ENCODE results near the gene ADAP1. TPM values are rescaled to one million over a fixed set of nuclear protein-coding genes. Genes with fewer than 3 reads are reported as not detected.

Gene ADAP1
- total and polyA plus RNA-seq, 2 of the 13 experiments (the other 11 are each of a cell fraction or from before 2014, with no cell fraction given), result 10.5 to 24.6 TPM

- TF ChIP-seq ADNP (CRISPR knock-in tag; IDR thresholded peaks at IDR 0.05), result no peak
- TF ChIP-seq ATF7 (IDR thresholded peaks at IDR 0.05), result no peak
- no peak for TF ChIP-seq ATF7 (CRISPR knock-in tag; IDR thresholded peaks at IDR 0.05)
- 0 out of 2 replicates have a peak, but pooled peaks have one; percentile 22 for TF ChIP-seq ZSCAN9 (CRISPR knock-in tag; IDR thresholded peaks at IDR 0.05; ENCODE audit: borderline replicate concordance)
- no peak for TF ChIP-seq TBL1XR1 (IDR thresholded peaks at IDR 0.05; ENCODE audit: borderline replicate concordance, low read length, partially characterized antibody)
- TF ChIP-seq BRF2 (CRISPR knock-in tag; IDR thresholded peaks at IDR 0.05), result no peak
- no peak for TF ChIP-seq ZFP41 (CRISPR knock-in tag; IDR thresholded peaks at IDR 0.05; ENCODE audit: borderline replicate concordance)
- TF ChIP-seq NFYC (CRISPR knock-in tag; IDR thresholded peaks at IDR 0.05), result no peak
- TF ChIP-seq RORA (CRISPR knock-in tag; IDR thresholded peaks at IDR 0.05), result no peak
- TF ChIP-seq ZNF784 (CRISPR knock-in tag; IDR thresholded peaks at IDR 0.05; ENCODE audit: borderline replicate concordance), result no peak
- TF ChIP-seq MAFF (IDR thresholded peaks at IDR 0.05; ENCODE audit: low read depth, low read length), result no peak
- no peak for TF ChIP-seq ZNF343 (CRISPR knock-in tag; IDR thresholded peaks at IDR 0.05)
- no peak for TF ChIP-seq ZNF253 (CRISPR knock-in tag; IDR thresholded peaks at IDR 0.05; ENCODE audit: borderline replicate concordance)
- TF ChIP-seq GABPB1 (CRISPR knock-in tag; IDR thresholded peaks at IDR 0.05), result peak; percentile 66
- TF ChIP-seq, protein P1, sequence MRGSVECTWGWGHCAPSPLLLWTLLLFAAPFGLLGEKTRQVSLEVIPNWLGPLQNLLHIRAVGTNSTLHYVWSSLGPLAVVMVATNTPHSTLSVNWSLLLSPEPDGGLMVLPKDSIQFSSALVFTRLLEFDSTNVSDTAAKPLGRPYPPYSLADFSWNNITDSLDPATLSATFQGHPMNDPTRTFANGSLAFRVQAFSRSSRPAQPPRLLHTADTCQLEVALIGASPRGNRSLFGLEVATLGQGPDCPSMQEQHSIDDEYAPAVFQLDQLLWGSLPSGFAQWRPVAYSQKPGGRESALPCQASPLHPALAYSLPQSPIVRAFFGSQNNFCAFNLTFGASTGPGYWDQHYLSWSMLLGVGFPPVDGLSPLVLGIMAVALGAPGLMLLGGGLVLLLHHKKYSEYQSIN (CRISPR knock-in tag; IDR thresholded peaks at IDR 0.05; ENCODE audit: borderline replicate concordance), result no peak
- no peak for TF ChIP-seq U2AF2 (IDR thresholded peaks at IDR 0.05; ENCODE audit: low read depth, low read length)
- no peak for TF ChIP-seq ATRX (CRISPR knock-in tag; IDR thresholded peaks at IDR 0.05; ENCODE audit: borderline replicate concordance)
- no peak for TF ChIP-seq KDM5A (IDR thresholded peaks at IDR 0.05; ENCODE audit: borderline replicate concordance, low read length)
- TF ChIP-seq POGZ (CRISPR knock-in tag; IDR thresholded peaks at IDR 0.05), result no peak
- no peak for TF ChIP-seq YEATS2 (CRISPR knock-in tag; IDR thresholded peaks at IDR 0.05; ENCODE audit: borderline replicate concordance)
- TF ChIP-seq, protein P2, sequence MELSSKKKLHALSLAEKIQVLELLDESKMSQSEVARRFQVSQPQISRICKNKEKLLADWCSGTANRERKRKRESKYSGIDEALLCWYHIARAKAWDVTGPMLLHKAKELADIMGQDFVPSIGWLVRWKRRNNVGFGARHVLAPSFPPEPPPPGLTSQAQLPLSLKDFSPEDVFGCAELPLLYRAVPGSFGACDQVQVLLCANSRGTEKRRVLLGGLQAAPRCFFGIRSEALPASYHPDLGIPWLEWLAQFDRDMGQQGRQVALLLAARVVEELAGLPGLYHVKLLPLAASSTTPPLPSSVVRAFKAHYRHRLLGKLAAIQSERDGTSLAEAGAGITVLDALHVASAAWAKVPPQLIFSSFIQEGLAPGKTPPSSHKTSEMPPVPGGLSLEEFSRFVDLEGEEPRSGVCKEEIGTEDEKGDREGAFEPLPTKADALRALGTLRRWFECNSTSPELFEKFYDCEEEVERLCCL (CRISPR knock-in tag; IDR thresholded peaks at IDR 0.05; ENCODE audit: borderline replicate concordance), result no peak
- TF ChIP-seq, protein P3, sequence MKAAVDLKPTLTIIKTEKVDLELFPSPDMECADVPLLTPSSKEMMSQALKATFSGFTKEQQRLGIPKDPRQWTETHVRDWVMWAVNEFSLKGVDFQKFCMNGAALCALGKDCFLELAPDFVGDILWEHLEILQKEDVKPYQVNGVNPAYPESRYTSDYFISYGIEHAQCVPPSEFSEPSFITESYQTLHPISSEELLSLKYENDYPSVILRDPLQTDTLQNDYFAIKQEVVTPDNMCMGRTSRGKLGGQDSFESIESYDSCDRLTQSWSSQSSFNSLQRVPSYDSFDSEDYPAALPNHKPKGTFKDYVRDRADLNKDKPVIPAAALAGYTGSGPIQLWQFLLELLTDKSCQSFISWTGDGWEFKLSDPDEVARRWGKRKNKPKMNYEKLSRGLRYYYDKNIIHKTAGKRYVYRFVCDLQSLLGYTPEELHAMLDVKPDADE (CRISPR knock-in tag; IDR thresholded peaks at IDR 0.05), result no peak
- peak; percentile 67 for TF ChIP-seq BORCS8-MEF2B (CRISPR knock-in tag; IDR thresholded peaks at IDR 0.05)
- no peak for TF ChIP-seq LBX2 (CRISPR knock-in tag; IDR thresholded peaks at IDR 0.05; ENCODE audit: borderline replicate concordance)
- TF ChIP-seq IRX3 (CRISPR knock-in tag; IDR thresholded peaks at IDR 0.05; ENCODE audit: borderline replicate concordance, low read depth), result no peak
Measured at GRCh38 chr7:960269-960871, 5.9 kb upstream of the ADAP1 start (continued).
